ENCODE measurements around the gene PCGF1.
A peak's percentile ranks its signal among the peaks of the same experiment; 100 is the strongest.

GRCh38 chr2:74500578-74500946 lies 6.9 kb downstream of the PCGF1 start:
- no peak for TF ChIP-seq CTCF (IDR thresholded peaks at IDR 0.05; ENCODE audit: low read depth, low read length, poor library complexity, severe bottlenecking)
- peak; percentile 4; the same call in 1 of the 2 replicates for TF ChIP-seq EZH2phosphoT487 (IDR thresholded peaks at IDR 0.05; ENCODE audit: borderline replicate concordance, low read length)
